Peyer's patch (tissue), 4 donors: ENCODE measurements around the gene SCFD2.

ENCODE experiments used
- CTCF ChIP-seq, 6 experiments: fragments of 450-650 bp in 4 of 6; fragments of 200-600 bp in 2 of 6; sonication (generic) in 1 of 6; IDR thresholded peaks; one replicate each; pipeline ENCODE4 v1.5.1; 2017 to 2019; ENCODE audit warnings: antibody characterized with exemption in 6 of 6, mild to moderate bottlenecking in 3 of 6, moderate library complexity in 1 of 6
- POLR2A ChIP-seq, 2 donors: fragments of 450-650 bp; IDR thresholded peaks; one replicate each; pipeline ENCODE4 v1.5.1; 2017; ENCODE audit warnings: antibody characterized with exemption in 2 of 2, mild to moderate bottlenecking in 2 of 2, moderate library complexity in 2 of 2

- TF ChIP-seq POLR2A (IDR thresholded peaks at IDR 0.05) (no peak), CTCF (IDR thresholded peaks at IDR 0.05) (no peak)
Measured at GRCh38 chr4:53313510-53313909, 52.4 kb downstream of the SCFD2 start.
